Glomerular endothelial cell (primary cell): ENCODE data around the gene GTPBP6. TPM values are rescaled to one million over a fixed set of nuclear protein-coding genes. Genes with fewer than 3 reads are reported as not detected.

ENCODE experiments used
- DNase-seq: peaks from one replicate; pipeline ENCODE4 v3.0.0-alpha.2; 2011; ENCODE audit warnings: low read depth, low spot score; ENCODE audit errors: extremely low read depth
- total RNA-seq: library from RNA; depleted of rRNA; stranded (reverse); fragments of >200 nt; gene quantifications from 2 replicates; pipeline ENCODE4 v1.2.3, GENCODE V29; 2015

GTPBP6 gene, protein sequence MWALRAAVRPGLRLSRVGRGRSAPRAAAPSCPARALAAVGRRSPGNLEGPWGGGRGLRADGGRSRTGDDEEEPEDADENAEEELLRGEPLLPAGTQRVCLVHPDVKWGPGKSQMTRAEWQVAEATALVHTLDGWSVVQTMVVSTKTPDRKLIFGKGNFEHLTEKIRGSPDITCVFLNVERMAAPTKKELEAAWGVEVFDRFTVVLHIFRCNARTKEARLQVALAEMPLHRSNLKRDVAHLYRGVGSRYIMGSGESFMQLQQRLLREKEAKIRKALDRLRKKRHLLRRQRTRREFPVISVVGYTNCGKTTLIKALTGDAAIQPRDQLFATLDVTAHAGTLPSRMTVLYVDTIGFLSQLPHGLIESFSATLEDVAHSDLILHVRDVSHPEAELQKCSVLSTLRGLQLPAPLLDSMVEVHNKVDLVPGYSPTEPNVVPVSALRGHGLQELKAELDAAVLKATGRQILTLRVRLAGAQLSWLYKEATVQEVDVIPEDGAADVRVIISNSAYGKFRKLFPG
- total RNA-seq, result 35.7 and 48.5 TPM in 2 replicates

DNA sequence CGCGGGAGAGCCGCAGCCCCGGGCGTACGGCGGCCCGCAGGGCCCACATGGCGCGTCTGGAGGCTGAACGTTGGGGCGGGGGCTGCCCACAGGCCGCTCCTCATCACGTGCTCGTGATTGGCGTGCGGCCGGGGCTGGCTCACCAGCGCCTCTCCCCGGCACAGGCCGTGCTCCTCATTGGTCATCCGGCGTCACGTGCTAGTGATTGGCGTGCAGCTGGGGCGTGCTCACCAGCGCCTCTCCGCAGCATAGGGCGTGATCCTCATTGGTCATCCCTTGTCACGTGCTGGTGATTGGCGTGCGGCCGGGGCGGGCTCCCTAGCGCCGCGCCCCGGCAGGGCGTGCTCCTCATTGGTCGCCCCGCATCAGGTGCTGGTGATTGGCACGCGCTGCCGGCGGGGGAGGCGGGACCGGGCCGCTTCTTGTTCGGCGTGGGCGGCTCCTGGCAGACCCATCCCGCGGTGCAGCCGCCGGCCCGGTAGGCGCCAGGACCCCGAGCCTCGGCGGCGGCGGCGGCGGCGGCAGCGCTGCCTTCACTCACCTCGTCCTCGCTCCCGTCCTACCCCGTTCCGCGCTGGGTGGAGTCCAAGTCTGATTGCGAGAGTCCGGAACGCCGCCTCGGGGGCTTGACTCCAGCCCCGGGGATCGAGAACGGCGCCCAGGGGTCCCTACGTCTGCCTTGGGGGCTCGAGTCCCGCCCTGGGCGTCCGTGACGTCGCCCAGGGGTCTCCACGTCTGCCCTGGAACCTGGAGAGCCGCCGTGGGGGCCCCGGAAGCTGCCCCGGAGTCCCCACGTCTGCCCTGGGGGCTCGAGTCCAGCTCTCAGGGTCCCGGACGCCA, at the start of gene GTPBP6:
GTPBP6 (minus strand) TSS at position 58 of the 840 bp plus-strand sequence; CDS start at position 49, 9 bp downstream.
- DNase-seq, result peak; percentile 91

GRCh38 chrX:367866-368265, 49.3 kb upstream of the GTPBP6 start:
- no peak for DNase-seq

- no peak for DNase-seq
Observed at GRCh38 chrX:367349-367748, 48.8 kb upstream of the GTPBP6 start.

GRCh38 chrX:363621-364375, 45.2 kb upstream of the GTPBP6 start:
- DNase-seq, result no peak

DNA sequence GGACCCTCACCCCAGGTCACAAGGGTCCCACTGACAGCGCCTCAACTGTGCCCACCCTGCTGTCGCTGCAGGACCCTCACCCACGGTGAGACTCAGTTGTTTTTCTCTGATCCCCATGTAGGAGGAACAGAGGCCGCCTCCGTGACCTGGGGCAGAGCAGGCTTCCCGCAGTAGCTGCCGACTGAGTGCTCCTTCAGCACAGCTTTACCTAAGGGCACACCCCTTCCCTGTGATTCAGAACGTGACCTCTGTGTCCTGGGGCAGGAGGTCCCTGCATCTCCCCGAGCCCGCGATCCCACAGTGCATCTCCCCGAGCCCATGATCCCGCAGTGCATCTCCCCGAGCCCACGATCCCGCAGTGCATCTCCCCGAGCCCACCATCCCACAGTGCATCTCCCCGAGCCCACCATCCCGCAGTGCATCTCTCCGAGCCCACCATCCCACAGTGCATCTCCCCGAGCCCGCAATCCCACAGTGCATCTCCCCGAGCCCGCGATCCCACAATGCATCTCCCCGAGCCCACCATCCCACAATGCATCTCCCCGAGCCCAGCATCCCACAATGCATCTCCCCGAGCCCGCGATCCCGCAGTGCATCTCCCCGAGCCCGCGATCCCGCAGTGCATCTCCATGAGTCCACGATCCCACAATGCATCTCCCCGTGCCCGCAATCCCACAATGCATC, 44.5 kb upstream of the GTPBP6 start:
- no peak for DNase-seq

- no peak for DNase-seq
Observed at GRCh38 chrX:362351-362750, 43.8 kb upstream of the GTPBP6 start.

GRCh38 chrX:361231-362145, 42.9 kb upstream of the GTPBP6 start:
- no peak for DNase-seq

DNA sequence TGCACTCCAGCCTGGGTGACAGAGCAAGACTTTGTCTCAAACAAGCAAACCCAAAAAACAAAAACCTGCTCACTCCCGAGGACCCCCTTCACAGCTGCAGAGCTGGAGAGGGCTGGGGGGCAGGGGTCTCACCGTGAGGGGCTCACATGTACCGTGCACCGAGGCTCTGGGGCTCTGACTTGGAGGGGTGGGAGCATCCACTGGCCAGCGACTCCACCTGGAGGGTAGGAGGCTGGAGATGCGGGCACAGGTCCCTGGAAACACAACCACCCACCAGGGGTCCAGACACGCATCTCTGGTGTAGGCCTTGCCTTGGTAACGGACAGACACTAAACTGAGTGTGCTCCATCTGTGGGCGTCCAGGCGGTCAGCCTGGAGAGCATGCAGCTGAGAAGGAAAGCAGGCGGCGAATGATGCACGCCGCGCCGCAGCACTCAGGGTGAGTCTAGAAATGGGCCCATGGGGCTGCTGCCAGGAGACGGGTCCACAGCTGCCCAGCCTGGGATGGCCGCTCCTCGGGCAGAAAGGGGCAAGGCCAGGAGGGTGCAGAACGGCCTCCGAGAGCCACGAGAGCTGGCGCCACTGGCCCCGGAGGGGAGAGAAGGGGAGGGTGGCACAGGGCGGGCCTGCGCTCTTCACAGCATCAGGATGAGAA, 42.0 kb upstream of the GTPBP6 start:
- DNase-seq, result no peak

DNA sequence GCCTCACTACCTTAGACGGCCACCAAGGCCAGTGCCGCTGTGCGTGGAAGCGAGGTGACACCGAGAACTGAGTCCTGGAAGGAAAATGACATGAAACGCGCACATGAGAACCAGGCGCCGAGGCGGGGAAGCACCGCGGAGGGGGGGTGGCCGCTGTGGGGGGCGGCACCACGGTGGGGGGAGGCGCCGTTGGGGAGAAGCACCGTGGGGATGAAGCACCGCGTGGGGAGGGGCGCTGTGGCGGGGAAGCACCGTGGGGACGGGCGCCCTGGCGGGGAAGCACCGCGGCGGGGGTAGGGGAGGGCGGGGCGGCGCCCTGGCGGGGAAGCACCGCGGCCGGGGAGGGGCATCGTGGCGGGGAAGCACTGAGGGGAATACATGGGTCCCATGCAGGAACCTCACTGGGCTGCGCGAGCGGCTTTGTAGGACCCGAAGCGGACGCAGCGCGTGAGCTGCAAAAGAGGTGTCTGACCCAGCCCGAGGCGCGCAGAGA, 40.1 kb upstream of the GTPBP6 start:
- DNase-seq, result no peak

DNA sequence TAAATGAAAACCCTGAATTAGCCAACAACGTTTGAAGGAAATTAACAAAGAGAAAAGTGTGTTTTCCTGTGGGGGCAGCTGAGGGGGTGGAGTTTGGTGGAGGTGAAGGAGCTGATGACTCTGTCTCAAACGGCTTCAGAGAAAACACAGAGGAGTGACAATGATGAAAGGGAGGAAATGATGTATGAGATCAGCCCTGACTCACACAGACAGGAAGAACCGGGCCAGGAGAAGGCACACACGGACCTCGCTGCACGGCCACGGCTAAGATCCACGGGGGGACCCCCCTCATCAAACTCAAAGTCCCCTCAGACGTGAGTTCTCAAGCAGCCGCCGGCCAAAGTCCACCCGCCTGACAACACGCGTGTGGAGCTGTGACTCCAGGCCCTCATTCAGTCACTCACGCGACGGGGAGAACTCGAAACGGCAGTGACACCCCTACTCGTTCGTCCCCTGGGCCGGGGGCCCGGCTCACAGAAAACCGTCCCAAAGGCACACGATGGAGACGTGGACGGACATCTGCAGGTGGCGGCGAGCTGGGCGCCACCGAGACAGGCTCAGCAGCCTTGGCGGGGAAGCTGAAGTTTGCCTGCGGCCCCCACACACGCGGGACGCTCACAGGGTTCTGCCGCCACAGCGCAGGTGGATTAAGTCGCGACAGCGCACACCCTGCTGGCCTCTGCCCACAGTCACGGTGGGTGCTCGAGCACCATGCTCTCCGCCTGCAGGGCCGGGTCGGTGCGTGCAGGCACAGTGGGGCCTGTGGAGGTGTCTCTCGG, 39.3 kb upstream of the GTPBP6 start:
- DNase-seq, result peak; percentile 76

- DNase-seq, result no peak
Observed at GRCh38 chrX:357035-357692, 38.6 kb upstream of the GTPBP6 start.

DNA sequence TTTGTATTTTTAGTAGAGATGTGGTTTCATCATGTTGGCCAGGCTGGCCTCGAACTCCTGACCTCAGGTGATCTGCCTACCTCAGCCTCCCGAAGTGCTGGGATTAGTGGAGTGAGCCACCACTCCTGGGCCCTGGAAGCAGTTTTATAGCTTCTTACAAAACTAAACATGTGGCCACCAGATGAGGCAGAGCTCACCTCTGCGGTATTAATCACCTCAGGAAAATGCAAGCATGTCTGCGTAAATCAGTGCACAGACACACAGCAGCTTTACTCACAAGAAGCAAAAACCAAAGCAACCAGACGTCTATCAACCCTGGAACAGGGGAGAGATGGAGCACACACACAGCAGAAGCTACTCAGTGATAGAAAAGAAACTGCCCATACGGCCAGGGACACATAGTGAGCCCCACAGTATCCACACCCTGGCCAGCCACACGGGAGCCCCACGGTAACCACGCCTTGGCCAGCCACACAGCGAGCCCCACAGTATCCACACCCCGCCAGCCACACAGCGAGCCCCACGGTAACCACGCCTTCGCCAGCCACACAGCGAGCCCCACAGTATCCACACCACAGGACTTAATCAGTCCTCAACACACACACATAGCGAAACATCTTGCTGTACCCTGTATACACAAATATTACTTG, 37.9 kb upstream of the GTPBP6 start:
- DNase-seq, result no peak

DNA sequence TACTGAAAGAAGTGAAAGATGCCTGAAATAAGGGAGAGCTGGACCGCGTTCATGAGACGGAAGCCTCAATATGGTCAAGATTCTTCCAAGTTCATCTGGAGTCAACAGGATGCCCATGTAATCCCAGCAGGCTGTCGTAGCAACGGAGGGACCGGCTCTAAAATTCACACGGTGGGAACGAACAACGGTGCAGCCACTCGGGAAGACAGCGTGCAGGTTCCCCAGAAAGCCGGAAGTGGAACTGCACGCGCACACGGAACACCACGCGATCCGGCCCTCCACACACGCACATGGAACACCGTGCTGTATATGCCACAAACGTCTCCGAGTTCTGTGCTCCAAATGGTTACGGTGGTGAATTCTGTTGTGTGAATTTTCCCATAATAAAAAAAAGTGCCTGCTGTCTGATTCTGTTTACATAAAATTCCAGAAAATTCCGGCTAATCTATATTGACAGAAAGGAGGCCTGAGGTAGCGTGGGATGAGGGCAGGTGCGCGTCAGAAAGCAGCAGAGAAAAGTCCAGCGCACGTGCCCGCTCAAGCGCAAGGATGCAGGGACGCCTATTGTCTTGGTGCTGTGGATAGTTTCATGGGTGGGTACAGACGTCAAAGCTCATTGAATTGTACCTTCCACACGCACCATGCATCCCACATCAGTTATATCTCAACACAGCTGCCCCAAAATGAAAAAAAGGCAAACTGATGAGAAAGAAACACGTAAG, 36.9 kb upstream of the GTPBP6 start:
- no peak for DNase-seq

DNA sequence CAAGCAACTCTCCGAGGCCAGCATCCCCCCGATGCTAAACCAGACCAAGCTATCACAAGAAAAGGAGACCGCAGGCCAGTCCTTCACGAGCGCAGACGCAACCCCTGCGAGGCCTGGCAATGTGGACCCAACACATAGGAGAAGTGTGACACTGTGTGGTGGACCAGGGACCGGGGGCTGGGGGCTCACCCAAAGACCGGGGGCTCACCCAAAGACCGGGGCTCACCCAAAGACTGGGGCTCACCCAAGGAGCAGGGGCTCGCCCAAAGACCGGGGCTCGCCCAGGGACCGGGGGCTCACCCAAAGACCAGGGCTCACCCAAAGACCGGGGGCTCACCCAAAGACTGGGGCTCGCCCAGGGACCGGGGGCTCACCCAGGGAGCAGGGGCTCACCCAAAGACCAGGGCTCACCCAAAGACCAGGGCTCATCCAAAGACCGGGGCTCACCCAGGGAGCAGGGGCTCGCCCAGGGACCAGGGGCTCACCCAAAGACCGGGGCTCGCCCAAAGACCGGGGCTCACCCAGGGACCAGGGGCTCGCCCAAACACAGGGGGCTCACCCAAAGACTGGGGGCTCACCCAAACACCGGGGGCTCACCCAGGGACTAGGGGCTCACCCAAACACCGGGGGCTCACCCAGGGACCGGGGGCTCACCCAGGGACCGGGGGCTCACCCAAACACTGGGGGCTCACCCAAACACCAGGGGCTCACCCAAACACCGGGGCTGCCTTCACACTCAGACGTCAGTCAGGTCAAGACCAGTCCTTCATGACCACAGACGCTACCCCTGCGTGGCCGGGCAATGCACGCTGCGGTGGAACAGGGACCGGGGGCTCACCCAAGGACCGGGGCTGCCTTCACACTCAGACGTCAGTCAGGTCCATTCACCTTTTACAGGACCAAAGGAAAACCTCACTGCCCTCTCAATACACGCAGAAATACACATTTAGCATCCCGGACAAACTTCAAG, 35.3 kb upstream of the GTPBP6 start:
- DNase-seq, result no peak
